Measurements from ENCODE around the gene WDR54.

GRCh38 chr2:74457549-74458131, 36.1 kb downstream of the WDR54 start:
- no peak for TF ChIP-seq CTCF (IDR thresholded peaks at IDR 0.05)
- TF ChIP-seq POLR2A (IDR thresholded peaks at IDR 0.05) = peak in 2 of 3 donors; percentile 91 to 94

Measured in body of pancreas (tissue), 4 donors.